Astrocyte of the spinal cord (primary cell): ENCODE results near the gene VIT.
A peak's percentile ranks its signal among the peaks of the same experiment; 100 is the strongest.

ENCODE experiments used
- DNase-seq: peaks from one replicate; pipeline ENCODE4 v3.0.0; 2011; ENCODE audit warnings: low read depth, low spot score
- H3K4me3 ChIP-seq: 2 replicates; pipeline ENCODE4 v1.5.1; 2011; ENCODE audit warnings: low read depth, mild to moderate bottlenecking, low read length, moderate library complexity
- in situ Hi-C: cut with HindIII; loops from 2 replicates; pipeline ENCODE4 v1.10.0; 2017; ENCODE audit warnings: low sequenced_read_pairs
- TF ChIP-seq, protein P1 (sequence below): IDR thresholded peaks from 2 replicates; pipeline ENCODE4 v1.5.1; 2012; ENCODE audit warnings: low read depth, mild to moderate bottlenecking, low read length, inconsistent platforms

Gene VIT

DNA sequence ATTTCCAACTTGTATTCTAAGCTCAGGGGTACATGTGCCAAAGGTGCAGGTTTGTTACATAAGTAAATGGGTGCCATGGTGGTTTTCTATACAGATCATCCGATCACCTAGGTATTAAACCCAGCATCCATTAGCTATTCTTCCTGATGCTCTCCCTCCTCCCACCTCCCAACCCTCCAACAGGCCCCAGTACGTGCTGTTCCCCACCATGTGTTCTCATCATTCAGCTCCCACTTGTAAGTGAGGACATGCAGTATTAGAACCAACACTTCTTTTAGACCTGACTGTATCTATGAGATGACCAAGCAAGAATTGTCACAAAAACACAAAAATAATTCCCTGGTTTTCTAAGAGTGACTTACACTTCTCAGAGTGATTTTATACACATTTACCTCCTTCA lies 83.0 kb downstream of the VIT start:
- in situ Hi-C loops, result no loop called here
- no peak overlapping the region for H3K4me3 ChIP-seq
- DNase-seq, result no peak
- TF ChIP-seq, protein P1, sequence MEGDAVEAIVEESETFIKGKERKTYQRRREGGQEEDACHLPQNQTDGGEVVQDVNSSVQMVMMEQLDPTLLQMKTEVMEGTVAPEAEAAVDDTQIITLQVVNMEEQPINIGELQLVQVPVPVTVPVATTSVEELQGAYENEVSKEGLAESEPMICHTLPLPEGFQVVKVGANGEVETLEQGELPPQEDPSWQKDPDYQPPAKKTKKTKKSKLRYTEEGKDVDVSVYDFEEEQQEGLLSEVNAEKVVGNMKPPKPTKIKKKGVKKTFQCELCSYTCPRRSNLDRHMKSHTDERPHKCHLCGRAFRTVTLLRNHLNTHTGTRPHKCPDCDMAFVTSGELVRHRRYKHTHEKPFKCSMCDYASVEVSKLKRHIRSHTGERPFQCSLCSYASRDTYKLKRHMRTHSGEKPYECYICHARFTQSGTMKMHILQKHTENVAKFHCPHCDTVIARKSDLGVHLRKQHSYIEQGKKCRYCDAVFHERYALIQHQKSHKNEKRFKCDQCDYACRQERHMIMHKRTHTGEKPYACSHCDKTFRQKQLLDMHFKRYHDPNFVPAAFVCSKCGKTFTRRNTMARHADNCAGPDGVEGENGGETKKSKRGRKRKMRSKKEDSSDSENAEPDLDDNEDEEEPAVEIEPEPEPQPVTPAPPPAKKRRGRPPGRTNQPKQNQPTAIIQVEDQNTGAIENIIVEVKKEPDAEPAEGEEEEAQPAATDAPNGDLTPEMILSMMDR, result no peak

DNA sequence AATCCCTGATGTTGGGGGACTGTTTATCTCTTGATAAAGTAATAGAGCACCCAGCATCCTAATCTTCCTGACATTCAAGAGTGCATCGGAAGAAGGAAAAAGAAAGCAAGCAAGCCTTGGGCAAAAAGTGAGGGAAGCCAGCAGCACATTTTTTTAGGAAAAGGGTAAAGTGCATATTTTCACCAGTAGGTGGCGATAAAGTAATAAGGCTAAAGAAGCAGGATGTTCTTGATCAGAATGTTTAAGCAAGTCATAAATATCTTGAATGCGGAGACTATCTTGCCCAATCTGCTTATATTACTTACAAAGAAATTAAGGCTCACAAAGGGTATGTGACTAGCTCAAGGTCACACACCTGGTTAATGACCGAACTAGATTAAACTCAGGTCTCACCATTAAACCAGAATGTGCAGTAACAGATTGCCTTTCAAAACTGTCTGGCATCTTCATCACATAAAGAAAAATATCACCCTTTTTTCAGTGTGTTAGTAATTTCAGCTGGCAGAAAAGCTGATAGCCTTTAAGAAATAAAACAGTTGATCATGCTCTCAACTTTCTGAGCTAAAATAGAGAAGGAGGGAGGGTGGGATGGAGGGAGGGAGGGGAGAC lies 83.8 kb downstream of the VIT start:
- in situ Hi-C loops, result no loop called here
- no peak overlapping the region for H3K4me3 ChIP-seq

DNA sequence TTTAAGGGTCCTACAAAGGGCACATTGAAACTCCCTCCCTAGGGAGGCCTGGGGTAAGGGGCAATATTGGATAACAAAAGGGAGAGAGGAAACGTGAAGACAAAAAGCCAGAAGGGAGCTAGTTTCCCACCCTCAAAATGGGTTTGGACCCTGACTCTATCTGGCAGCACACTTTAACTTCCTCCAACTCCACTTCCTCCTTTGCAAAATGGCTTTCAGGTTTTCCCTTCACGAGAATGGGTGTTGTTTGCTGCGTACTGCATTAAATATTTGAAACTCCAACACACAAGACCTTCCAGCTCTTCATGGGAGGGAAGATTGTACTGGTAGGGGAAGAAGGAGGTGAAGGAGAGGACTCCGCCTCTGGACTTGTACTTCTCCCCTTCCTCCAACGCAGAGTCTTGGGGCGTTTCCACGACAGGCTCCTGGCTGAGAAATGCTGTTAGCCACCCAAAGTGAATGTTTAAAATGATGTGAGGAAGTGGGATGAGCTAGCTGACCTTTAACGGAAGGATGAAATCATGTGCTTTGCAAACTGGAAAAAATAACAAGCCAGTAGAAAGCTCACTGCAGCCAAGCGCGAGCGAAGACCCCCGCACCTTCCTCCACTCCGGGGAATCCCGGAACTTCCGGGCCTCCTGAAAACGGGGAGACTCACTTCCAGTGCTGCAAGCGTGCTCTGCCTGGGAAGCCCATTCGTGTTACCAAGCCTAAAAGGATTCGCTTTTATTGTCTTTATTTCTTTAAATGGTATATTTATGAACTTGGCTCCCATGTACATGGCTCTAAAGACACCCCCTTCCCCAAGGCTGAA lies 85.6 kb downstream of the VIT start:
- no peak overlapping the region for H3K4me3 ChIP-seq
- TF ChIP-seq, protein P1, result no peak
- no peak for DNase-seq
- in situ Hi-C loops, result no loop called here

More for the DNA sequence above, 83.8 kb downstream of the VIT start:
- TF ChIP-seq, protein P1, result peak; percentile 77
- DNase-seq, result peak; percentile 74

DNA sequence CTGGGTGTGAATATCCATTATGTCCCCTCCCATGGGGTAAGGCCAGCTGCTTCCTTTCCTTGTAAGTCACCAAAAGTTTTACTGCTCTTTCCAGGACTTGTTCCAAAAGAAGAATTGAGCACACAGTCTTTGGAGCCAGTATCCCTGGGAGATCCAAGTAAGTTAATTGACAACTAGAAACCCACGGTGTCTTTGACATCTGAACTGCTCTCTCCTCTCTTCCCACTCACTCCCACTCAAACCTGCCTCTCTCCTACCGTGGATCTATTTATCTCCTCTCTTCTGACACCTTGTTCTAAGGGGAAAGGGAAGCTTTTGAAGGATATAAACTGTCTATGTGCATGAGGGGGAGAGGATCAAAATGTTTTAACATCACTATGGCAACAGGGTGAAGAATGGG lies 86.7 kb downstream of the VIT start:
- DNase-seq, result no peak
- TF ChIP-seq, protein P1, result no peak
- in situ Hi-C loops, result no loop called here
- no peak overlapping the region for H3K4me3 ChIP-seq

DNA sequence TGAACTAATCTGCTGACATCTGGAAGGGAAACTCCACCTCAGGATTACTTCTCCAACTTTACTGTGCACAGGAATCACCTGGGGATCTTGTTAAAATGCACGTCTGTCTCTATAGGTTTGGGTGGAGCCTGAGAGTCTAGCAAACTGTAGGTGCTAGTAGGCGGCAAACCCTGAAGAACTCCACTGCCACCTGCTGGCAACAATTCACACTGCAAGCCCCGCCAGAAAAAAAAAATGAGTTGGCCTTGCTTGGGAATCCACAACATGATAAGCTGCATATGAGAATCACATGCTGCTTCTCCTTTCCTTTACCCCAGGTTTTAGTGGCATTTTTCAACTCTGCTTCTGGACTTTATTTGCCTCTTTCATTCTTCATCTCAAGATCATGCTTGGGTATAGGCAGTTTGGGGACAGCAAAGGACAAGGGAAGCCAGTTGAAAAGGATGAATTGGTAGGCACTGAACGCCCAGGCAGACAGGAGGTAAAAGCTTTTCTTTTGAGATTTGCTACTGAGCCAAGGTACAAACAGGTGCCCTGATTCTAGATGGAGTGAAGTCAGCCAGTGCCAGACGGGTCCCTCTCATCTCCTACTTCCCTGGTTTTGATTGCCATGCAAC lies 88.8 kb downstream of the VIT start:
- TF ChIP-seq, protein P1, result peak; percentile 97
- no peak overlapping the region for H3K4me3 ChIP-seq
- in situ Hi-C loops, result no loop called here
- DNase-seq, result peak; percentile 64

DNA sequence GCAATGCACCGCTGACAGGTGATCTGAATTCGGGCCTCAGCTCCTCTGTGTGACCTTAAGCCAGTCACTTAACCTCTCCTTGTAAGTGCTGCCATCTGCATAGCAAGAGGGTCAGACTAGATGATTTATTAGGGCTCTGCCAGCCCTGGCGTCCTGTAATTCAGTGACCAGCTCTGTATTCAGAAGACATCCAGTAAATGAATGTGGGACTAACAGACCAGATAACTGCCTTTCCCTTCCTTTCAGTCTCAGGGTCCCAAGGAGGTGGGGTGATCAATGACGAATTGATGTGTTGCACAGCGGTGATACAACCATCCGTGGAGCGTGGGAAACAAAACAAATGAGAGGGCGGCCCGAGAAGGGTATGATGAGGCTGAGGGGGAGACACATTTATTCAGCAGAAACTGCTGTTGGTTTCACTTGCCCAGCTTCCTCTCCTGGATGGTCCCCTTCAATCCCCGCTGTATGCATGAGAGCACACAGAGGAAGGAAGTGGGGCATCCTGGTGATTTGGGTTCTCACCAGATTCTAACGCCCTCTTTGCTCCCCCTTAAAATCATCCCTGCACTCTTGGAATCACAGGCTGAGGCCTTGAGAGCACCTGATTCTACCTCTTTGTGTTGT lies 92.8 kb downstream of the VIT start:
- TF ChIP-seq, protein P1, result no peak
- no peak overlapping the region for H3K4me3 ChIP-seq
- DNase-seq, result no peak
- in situ Hi-C loops, result no loop called here
